GM12878 (cell line): Measurements from ENCODE around the gene PDX1.

Experiments
- ATF3 ChIP-seq: IDR thresholded peaks from 2 replicates; pipeline ENCODE4 v1.6.1; 2011; ENCODE audit warnings: low read depth, mild to moderate bottlenecking, low read length, moderate library complexity, borderline replicate concordance; ENCODE audit errors: extremely low read depth
- BCL11A ChIP-seq: IDR thresholded peaks from 2 replicates; pipeline ENCODE4 v1.6.1; 2011; ENCODE audit warnings: low read depth, low read length
- CTCF ChIP-seq, 3 experiments: IDR thresholded peaks in 2 of 3; conservative IDR thresholded peaks in 1 of 3; 2 replicates each; pipeline ENCODE4 v1.5.1; 2011; ENCODE audit warnings: low read depth in 3 of 3, low read length in 3 of 3, mild to moderate bottlenecking in 3 of 3, control low read depth in 2 of 3, moderate library complexity in 2 of 3, inconsistent platforms in 1 of 3, mixed read lengths in 1 of 3; ENCODE audit not compliant: control insufficient read depth in 2 of 3, insufficient read depth in 1 of 3; ENCODE audit errors: extremely low read depth in 1 of 3
- FOS ChIP-seq: IDR thresholded peaks from 3 replicates; pipeline ENCODE4 v1.6.1; 2011; ENCODE audit warnings: borderline replicate concordance; ENCODE audit not compliant: insufficient read length; ENCODE audit errors: extremely low read depth
- KDM1A ChIP-seq: fragments of 200-600 bp; sonication (generic); IDR thresholded peaks from 2 replicates; pipeline ENCODE4 v1.6.1; 2016; ENCODE audit warnings: borderline replicate concordance
- MAX ChIP-seq: IDR thresholded peaks from 2 replicates; pipeline ENCODE4 v1.6.1; 2012; ENCODE audit warnings: low read depth, low read length, improper control_type of control experiment
- RAD21 ChIP-seq: IDR thresholded peaks from 2 replicates; pipeline ENCODE4 v1.6.1; 2011; ENCODE audit warnings: mild to moderate bottlenecking, low read depth, low read length, moderate library complexity; ENCODE audit not compliant: insufficient read depth
- REST ChIP-seq: IDR thresholded peaks from 2 replicates; pipeline ENCODE4 v1.6.1; 2012; ENCODE audit warnings: mild to moderate bottlenecking, low read depth, low read length
- STAT3 ChIP-seq: IDR thresholded peaks from 2 replicates; pipeline ENCODE4 v1.6.1; 2011; ENCODE audit warnings: low read depth, low read length, improper control_type of control experiment
- TAF1 ChIP-seq: IDR thresholded peaks from 2 replicates; pipeline ENCODE4 v1.6.1; 2011; ENCODE audit warnings: mild to moderate bottlenecking, low read depth, low read length, borderline replicate concordance

GRCh38 chr13:27929868-27930267 lies 10.1 kb downstream of the PDX1 start:
- TF ChIP-seq REST (no peak), STAT3 (no peak), CTCF (IDR thresholded peaks at IDR 0.05 in 2 of 3, conservative IDR thresholded peaks at IDR 0.05 in 1 of 3; ENCODE audit: control insufficient read depth in 2 of 3, extremely low read depth in 1 of 3, insufficient read depth in 1 of 3, low read depth in 3 of 3, low read length in 3 of 3) (no peak), TAF1 (no peak), FOS (no peak), MAX (no peak), RAD21 (no peak), ATF3 (no peak), BCL11A (no peak), KDM1A (no peak)
